HL-60 (cell line): Measurements from ENCODE around the gene IGFBP2.

ENCODE experiments used
- CTCF ChIP-seq: IDR thresholded peaks from one replicate; pipeline ENCODE4 v1.5.1; 2011; ENCODE audit warnings: low read length, control low read depth, inconsistent platforms; ENCODE audit not compliant: insufficient read depth
- GABPA ChIP-seq: IDR thresholded peaks from 2 replicates; pipeline ENCODE4 v1.6.1; 2012; ENCODE audit warnings: low read depth
- SPI1 ChIP-seq: IDR thresholded peaks from 2 replicates; pipeline ENCODE4 v1.6.1; 2012; ENCODE audit warnings: low read depth, mild to moderate bottlenecking, borderline replicate concordance

GRCh38 chr2:216692636-216693413, 59.6 kb downstream of the IGFBP2 start:
- no peak for TF ChIP-seq CTCF
- no peak for TF ChIP-seq GABPA
- no peak for TF ChIP-seq SPI1
